ENCODE data around the gene CLDN9. TPM values are rescaled to one million over a fixed set of nuclear protein-coding genes. Genes with fewer than 3 reads are reported as not detected.

The CLDN9 gene
- total RNA-seq, 1 experiment from 2014 or later = 1.3 TPM

- no peaks in the 10 kb centered on the region for H4K20me1 ChIP-seq (ENCODE audit: control insufficient read depth, insufficient read depth, insufficient read length)
- H3K9ac ChIP-seq (ENCODE audit: extremely low read depth, insufficient read length, low read length) = no peak overlapping the region
- H3K27me3 ChIP-seq (ENCODE audit: insufficient read depth, low read length) = no peaks in the 10 kb centered on the region
- Mint-ChIP-seq H3K4me3 (no peak overlapping the region), H3K9me3 (peaks cover 0 to 3% of the 10 kb centered on the region in 2 experiments; a peak in 2 of 5 replicates), H3K36me3 (ENCODE audit: insufficient read depth in 1 of 3, low read depth in 3 of 3) (peaks cover 0 to 8% (median 4%) of the 10 kb centered on the region in 3 experiments; a peak in 2 of 7 replicates), H3K27ac (no peak overlapping the region; a peak in 1 of 7 replicates), H3K4me1 (peaks cover 14 to 23% of the 10 kb centered on the region in 2 experiments), H3K27me3 (ENCODE audit: low read depth) (peaks cover 46% of the 10 kb centered on the region)
- H3K4ac ChIP-seq (ENCODE audit: low read depth, low read length) = no peak overlapping the region
- H3K4me1 ChIP-seq (ENCODE audit: insufficient read depth, low read length) = no peaks in the 10 kb centered on the region; the same call in 1 of the 2 replicates
- H3K27ac ChIP-seq (ENCODE audit: insufficient read length, low read depth, low read length) = no peak overlapping the region
- H4K91ac ChIP-seq (ENCODE audit: insufficient read length, low read depth, low read length) = no peak overlapping the region
- H2BK12ac ChIP-seq (ENCODE audit: insufficient read length, low read depth, low read length) = no peak overlapping the region
- no peaks in the 10 kb centered on the region for H3K79me2 ChIP-seq (ENCODE audit: insufficient read depth, low read length)
- H3T11ph ChIP-seq (ENCODE audit: low read length) = no peak overlapping the region
- TF ChIP-seq CTCF (conservative IDR thresholded peaks at IDR 0.05) = no peak
- no peak overlapping the region for H3K56ac ChIP-seq (ENCODE audit: insufficient read length, low read depth, low read length)
- H3K79me1 ChIP-seq (ENCODE audit: insufficient read depth, low read depth, low read length, poor library complexity, severe bottlenecking) = no peaks in the 10 kb centered on the region
- no peak overlapping the region for H2AK5ac ChIP-seq (ENCODE audit: insufficient read length, low read length)
- no peak overlapping the region for H3K4me2 ChIP-seq (ENCODE audit: insufficient read depth, insufficient read length, low read length)
- H4K8ac ChIP-seq (replicated peaks; ENCODE audit: insufficient read length, low read depth, low read length) = no peak overlapping the region
- H2BK20ac ChIP-seq (ENCODE audit: low read depth, low read length, poor library complexity, severe bottlenecking) = no peak overlapping the region
- no peak overlapping the region for H3K23ac ChIP-seq (ENCODE audit: insufficient read length, low read depth, low read length)
- H3K18ac ChIP-seq (ENCODE audit: insufficient read length, low read depth, low read length) = no peak overlapping the region
- DNase-seq = no peak
- no peak overlapping the region for H2BK15ac ChIP-seq (ENCODE audit: low read depth, low read length)
- peaks cover 18% of the 10 kb centered on the region for H3K23me2 ChIP-seq (ENCODE audit: insufficient read length, low read depth, low read length, poor library complexity, severe bottlenecking)
- H2BK120ac ChIP-seq (ENCODE audit: low read depth, low read length, poor library complexity, severe bottlenecking) = no peak overlapping the region
- H4K5ac ChIP-seq (ENCODE audit: insufficient read length, low read depth, low read length) = no peak overlapping the region
- H3K9me3 ChIP-seq (ENCODE audit: control insufficient read depth, low read depth, low read length) = no peaks in the 10 kb centered on the region
- no peak overlapping the region for H2BK5ac ChIP-seq (ENCODE audit: insufficient read length, low read length)
- WGBS (ENCODE audit: extremely low coverage, insufficient read length, low lambda C conversion rate) = no CpG with 5 or more reads among the region's 3 CpGs
- H3K14ac ChIP-seq (ENCODE audit: insufficient read depth, low read length) = no peak overlapping the region
- H2AFZ ChIP-seq (ENCODE audit: low read length) = no peak overlapping the region
Measured at GRCh38 chr16:3042376-3042775, 29.7 kb downstream of the CLDN9 start.
